ENCODE results near the gene KIAA0513. TPM values are rescaled to one million over a fixed set of nuclear protein-coding genes. Genes with fewer than 3 reads are reported as not detected.
A peak's percentile ranks its signal among the peaks of the same experiment; 100 is the strongest.

KIAA0513 gene
- total RNA-seq, 1 donor from 2014 or later: 21.7 TPM

DNA sequence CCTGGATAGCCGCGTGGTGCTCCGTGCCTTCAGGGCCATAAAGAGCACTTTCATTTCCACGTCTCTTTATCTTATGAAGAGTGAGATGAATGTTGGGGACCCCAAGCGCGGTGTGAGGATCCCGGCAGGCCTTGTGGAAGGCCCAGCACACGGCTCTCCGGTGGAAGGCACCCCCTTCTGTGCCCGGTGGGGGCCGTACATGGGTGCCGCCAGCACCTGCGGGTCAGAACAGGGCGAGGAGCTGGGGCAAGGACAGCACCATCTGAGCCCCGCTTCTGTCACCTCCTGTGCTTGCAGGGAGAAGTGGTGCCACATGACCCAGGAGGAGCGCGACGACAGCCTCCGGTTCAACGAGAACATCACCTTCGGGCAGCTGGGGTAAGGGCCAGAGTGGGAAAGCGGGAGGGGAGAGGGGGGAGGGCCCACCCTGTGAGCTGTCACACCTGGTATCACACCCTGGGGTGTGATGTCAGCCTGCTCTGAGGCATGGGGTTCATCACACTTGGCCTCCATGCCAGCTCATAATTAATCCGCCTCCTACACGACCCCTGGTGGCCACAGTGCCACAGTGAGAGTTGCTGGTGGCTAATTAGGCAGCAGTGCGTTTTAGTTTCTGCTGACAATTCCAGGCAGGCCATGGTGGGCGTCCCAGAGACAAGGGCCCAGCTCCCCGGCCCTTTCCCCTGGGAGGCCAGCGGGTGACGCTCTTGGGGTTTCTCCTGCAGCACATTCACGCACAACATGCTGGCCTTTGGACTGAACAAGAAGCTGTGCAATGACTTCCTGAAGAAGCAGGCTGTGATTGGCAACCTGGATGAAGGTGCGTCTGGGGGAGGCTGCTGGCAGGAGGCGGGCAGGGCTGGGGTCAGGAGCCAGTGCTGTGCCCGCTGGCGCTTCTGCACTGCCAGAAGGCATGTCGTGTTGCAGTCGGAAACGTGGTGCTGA lies 59.0 kb downstream of the KIAA0513 start:
- peaks cover 14% of the 10 kb centered on the region for H3K4me1 ChIP-seq
- no peaks in the 10 kb centered on the region for H3K9me3 ChIP-seq
- ATAC-seq (peak; percentile 73), DNase-seq (peak; percentile 83)
- no peak overlapping the region for H3K4me3 ChIP-seq
- peaks cover 5% of the 10 kb centered on the region for H3K36me3 ChIP-seq
- no peaks in the 10 kb centered on the region for H3K27me3 ChIP-seq
- TF ChIP-seq, protein P1, sequence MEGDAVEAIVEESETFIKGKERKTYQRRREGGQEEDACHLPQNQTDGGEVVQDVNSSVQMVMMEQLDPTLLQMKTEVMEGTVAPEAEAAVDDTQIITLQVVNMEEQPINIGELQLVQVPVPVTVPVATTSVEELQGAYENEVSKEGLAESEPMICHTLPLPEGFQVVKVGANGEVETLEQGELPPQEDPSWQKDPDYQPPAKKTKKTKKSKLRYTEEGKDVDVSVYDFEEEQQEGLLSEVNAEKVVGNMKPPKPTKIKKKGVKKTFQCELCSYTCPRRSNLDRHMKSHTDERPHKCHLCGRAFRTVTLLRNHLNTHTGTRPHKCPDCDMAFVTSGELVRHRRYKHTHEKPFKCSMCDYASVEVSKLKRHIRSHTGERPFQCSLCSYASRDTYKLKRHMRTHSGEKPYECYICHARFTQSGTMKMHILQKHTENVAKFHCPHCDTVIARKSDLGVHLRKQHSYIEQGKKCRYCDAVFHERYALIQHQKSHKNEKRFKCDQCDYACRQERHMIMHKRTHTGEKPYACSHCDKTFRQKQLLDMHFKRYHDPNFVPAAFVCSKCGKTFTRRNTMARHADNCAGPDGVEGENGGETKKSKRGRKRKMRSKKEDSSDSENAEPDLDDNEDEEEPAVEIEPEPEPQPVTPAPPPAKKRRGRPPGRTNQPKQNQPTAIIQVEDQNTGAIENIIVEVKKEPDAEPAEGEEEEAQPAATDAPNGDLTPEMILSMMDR (IDR thresholded peaks at IDR 0.05): peak; percentile 80
- no peak overlapping the region for H3K27ac ChIP-seq
- intact Hi-C loops (cut with DNase I): no loop called here

DNA sequence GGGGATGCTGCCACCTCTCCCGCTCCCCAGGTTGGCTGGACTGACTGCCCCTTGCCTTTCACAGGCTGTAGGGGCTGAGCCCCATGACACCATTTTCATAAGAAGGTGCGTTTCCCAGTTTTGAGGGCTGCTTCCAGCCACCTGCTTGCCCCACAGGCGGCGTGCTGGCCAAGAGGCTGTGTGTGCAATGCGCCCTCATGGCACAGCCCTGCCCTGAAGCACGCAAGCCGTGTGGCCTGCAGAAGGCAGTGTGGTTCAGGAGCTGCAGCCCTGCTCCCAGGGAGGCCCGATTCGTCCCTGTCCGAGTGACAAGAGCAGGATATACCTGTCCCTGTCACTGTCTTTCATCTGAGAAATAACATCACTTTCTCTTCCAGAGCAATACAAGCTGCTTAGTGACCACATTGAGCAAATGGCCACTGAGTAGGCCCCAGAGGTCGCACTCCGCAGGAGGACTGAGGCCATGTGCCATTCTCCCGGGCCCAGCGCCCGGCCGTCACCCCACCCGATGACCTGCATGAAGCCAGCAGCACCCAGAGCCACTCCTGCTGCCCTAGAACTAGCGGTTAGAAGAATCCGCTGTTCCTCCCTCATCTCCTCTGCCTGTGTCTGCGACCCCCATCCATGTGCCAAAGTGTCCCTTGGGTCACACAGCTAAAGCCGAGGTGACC lies 60.4 kb downstream of the KIAA0513 start:
- Histone ChIP-seq H3K4me1 (peaks cover 14% of the 10 kb centered on the region), H3K27ac (no peak overlapping the region), H3K9me3 (no peaks in the 10 kb centered on the region), H3K4me3 (no peak overlapping the region), H3K36me3 (no peaks in the 10 kb centered on the region), H3K27me3 (no peaks in the 10 kb centered on the region)
- DNase-seq (no peak), ATAC-seq (no peak)
- intact Hi-C loops (cut with DNase I): no loop called here
- TF ChIP-seq, protein P1 (IDR thresholded peaks at IDR 0.05): no peak

DNA sequence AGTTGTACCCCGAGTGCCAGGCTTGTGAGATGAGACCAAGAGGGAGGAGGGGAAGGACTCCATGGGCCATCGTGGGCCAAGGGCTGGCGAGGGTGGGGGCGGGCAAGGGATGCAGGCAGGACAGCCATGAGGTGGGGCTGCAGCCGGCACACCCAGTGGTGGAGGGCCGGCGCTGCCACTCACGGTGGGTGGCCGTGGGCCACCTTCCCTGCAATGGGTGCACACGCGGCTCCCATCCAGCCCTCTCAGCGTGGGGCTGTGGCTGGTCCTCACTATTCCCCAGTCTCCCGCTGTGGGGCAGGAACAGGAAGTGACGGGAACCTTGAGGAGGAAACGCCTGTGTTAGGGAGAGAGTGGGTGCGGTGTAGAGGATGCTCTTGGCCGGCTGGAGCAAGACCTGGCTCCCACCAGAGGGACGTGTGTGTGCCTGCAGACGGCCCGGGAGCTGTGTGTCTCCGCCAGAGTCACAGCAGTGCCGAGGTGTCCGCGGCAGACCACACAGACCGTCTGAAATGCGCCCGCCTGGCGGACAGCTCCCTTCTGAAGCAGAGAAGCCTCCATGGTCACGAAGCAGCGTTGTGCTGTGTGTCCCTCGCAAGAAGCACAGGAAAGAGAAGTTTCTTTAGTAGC lies 61.1 kb downstream of the KIAA0513 start:
- intact Hi-C loops (cut with DNase I): no loop called here
- DNase-seq: no peak
- no peaks in the 10 kb centered on the region for H3K9me3 ChIP-seq
- ATAC-seq: no peak
- TF ChIP-seq, protein P1 (IDR thresholded peaks at IDR 0.05): no peak
- H3K27ac ChIP-seq: no peak overlapping the region
- no peaks in the 10 kb centered on the region for H3K36me3 ChIP-seq
- H3K27me3 ChIP-seq: no peaks in the 10 kb centered on the region
- peaks cover 14% of the 10 kb centered on the region for H3K4me1 ChIP-seq
- no peak overlapping the region for H3K4me3 ChIP-seq

DNA sequence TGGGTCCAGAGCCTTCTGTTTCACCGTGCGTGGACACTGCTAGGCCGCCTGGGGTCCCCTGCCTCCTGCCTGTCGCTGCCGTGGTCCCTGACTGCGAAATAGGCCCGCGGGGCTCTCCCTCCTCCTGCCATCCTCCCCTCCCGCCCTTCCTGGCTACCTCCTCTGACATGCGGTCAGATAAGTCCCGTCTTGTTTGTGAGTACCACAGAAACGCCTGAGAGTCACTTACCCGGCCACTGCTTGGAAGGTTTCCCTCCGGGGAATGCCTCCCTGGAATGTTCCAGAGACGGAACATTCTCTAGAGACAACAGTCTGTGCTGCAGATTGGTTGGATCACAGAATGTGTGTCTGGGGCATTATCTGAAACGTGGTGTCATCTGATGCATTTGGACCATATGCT lies 61.9 kb downstream of the KIAA0513 start:
- Histone ChIP-seq H3K27me3 (no peaks in the 10 kb centered on the region), H3K4me1 (peaks cover 14% of the 10 kb centered on the region), H3K27ac (no peak overlapping the region), H3K9me3 (no peaks in the 10 kb centered on the region), H3K36me3 (no peaks in the 10 kb centered on the region), H3K4me3 (no peak overlapping the region)
- TF ChIP-seq, protein P1 (IDR thresholded peaks at IDR 0.05): no peak
- DNase-seq (peak; percentile 69), ATAC-seq (peak; percentile 52)
- intact Hi-C loops (cut with DNase I): no loop called here

DNA sequence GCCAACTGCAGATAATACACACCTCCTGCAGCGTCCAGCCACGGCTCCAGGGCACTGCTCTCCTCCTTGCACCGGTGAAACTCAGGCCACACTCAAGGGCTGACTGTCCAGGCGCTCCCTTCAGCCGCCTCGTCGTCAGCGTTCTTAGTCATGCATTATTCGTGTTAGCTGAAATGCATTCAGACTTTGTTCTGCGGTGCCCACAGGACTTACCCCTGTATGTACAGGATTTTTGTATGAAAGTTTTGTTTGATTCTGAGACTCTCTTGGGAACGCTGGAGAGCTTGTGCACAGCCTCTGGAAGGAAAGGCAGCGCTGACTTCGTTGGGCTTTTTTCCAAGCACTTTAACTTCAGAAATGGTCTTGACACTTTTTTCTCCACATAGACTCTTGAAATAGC lies 62.6 kb downstream of the KIAA0513 start:
- intact Hi-C loops (cut with DNase I): no loop called here
- H3K4me3 ChIP-seq: no peak overlapping the region
- H3K36me3 ChIP-seq: no peaks in the 10 kb centered on the region
- H3K9me3 ChIP-seq: no peaks in the 10 kb centered on the region
- TF ChIP-seq, protein P1 (IDR thresholded peaks at IDR 0.05): no peak
- DNase-seq (no peak), ATAC-seq (no peak)
- H3K27ac ChIP-seq: no peak overlapping the region
- no peaks in the 10 kb centered on the region for H3K27me3 ChIP-seq
- peaks cover 14% of the 10 kb centered on the region for H3K4me1 ChIP-seq

Measured in upper lobe of right lung (tissue), 1 donor.